SK-N-SH (cell line): ENCODE data around the gene TRIP6.

Experiments
- CTCF ChIP-seq: fragments of 200-600 bp; sonication (generic); IDR thresholded peaks from 2 replicates; pipeline ENCODE4 v1.6.1; 2017; ENCODE audit warnings: antibody characterized with exemption, mild to moderate bottlenecking, moderate library complexity
- FOSL2 ChIP-seq: IDR thresholded peaks from 2 replicates; pipeline ENCODE4 v1.4.0; 2012; ENCODE audit warnings: low read depth, mild to moderate bottlenecking, moderate library complexity, borderline replicate concordance

GRCh38 chr7:100859856-100860255, 7.3 kb upstream of the TRIP6 start:
- TF ChIP-seq CTCF, result no peak
- TF ChIP-seq FOSL2, result no peak
